Neuronal stem cell (in vitro differentiated cells): ENCODE measurements around the gene GFI1.

Experiments
- DNase-seq: peaks from one replicate; pipeline ENCODE4 v3.0.0-alpha.2; 2013; ENCODE audit warnings: low spot score
- H2AFZ ChIP-seq: one replicate; pipeline ENCODE4 v1.6.1; 2013; ENCODE audit warnings: mild to moderate bottlenecking, low read length, inconsistent platforms
- H2AK5ac ChIP-seq: 2 replicates; pipeline ENCODE4 v1.6.1; 2013; ENCODE audit warnings: low read depth, mild to moderate bottlenecking, inconsistent platforms, low read length, moderate library complexity, mixed read lengths
- H2BK120ac ChIP-seq: 2 replicates; pipeline ENCODE4 v1.6.1; 2013; ENCODE audit warnings: low read depth, mild to moderate bottlenecking, inconsistent platforms, low read length, moderate library complexity, mixed read lengths
- H2BK12ac ChIP-seq: one replicate; pipeline ENCODE4 v1.6.1; 2013; ENCODE audit warnings: low read length, inconsistent platforms
- H2BK15ac ChIP-seq: 2 replicates; pipeline ENCODE4 v1.6.1; 2013; ENCODE audit warnings: mild to moderate bottlenecking, low read length, inconsistent platforms, mixed read lengths
- H2BK5ac ChIP-seq: one replicate; pipeline ENCODE4 v1.6.1; 2013; ENCODE audit warnings: inconsistent platforms, mild to moderate bottlenecking, low read length, moderate library complexity
- H3K14ac ChIP-seq: one replicate; pipeline ENCODE4 v1.6.1; 2013; ENCODE audit warnings: low read length, inconsistent platforms
- H3K18ac ChIP-seq: 2 replicates; pipeline ENCODE4 v1.6.1; 2013; ENCODE audit warnings: low read length, inconsistent platforms
- H3K23ac ChIP-seq: 2 replicates; pipeline ENCODE4 v1.6.1; 2013; ENCODE audit warnings: low read depth, mild to moderate bottlenecking, mixed read lengths, low read length, inconsistent platforms; ENCODE audit not compliant: poor library complexity
- H3K27ac ChIP-seq: replicated peaks from 3 replicates; pipeline ENCODE4 v1.5.1; 2013; ENCODE audit warnings: low read length, inconsistent platforms
- H3K27me3 ChIP-seq, 3 experiments: 2 replicates each; pipeline ENCODE4 v1.6.1; 2013; ENCODE audit warnings: low read length in 3 of 3, mild to moderate bottlenecking in 2 of 3, inconsistent platforms in 1 of 3, low read depth in 1 of 3, mixed read lengths in 1 of 3, moderate library complexity in 1 of 3; ENCODE audit not compliant: control insufficient read depth in 3 of 3, insufficient read depth in 3 of 3
- H3K36me3 ChIP-seq, 2 donors: replicated peaks in 1 of 2; 2 replicates each; pipeline ENCODE4 v1.6.1; 2013; ENCODE audit warnings: low read length in 2 of 2; ENCODE audit not compliant: control insufficient read depth in 2 of 2, insufficient read depth in 2 of 2
- H3K4ac ChIP-seq: 2 replicates; pipeline ENCODE4 v1.6.1; 2013; ENCODE audit warnings: inconsistent platforms, mild to moderate bottlenecking, low read length, moderate library complexity
- H3K4me1 ChIP-seq, 2 donors: 1 replicate in 1 of 2; 2 replicates in 1 of 2; pipeline ENCODE4 v1.6.1; 2013; ENCODE audit warnings: low read length in 2 of 2, low read depth in 1 of 2; ENCODE audit not compliant: control insufficient read depth in 2 of 2, insufficient read depth in 1 of 2
- H3K4me2 ChIP-seq: one replicate; pipeline ENCODE4 v1.6.1; 2013; ENCODE audit warnings: mild to moderate bottlenecking, low read length, inconsistent platforms; ENCODE audit not compliant: insufficient read depth, poor library complexity, severe bottlenecking
- H3K4me3 ChIP-seq, 2 donors: 2 replicates each; pipeline ENCODE4 v1.5.1; 2013; ENCODE audit warnings: low read length in 2 of 2, mild to moderate bottlenecking in 2 of 2, inconsistent platforms in 1 of 2, moderate library complexity in 1 of 2
- H3K79me1 ChIP-seq: one replicate; pipeline ENCODE4 v1.6.1; 2013; ENCODE audit warnings: low read depth, mild to moderate bottlenecking, inconsistent platforms, low read length, moderate library complexity
- H3K9ac ChIP-seq: one replicate; pipeline ENCODE4 v1.6.1; 2013; ENCODE audit warnings: mild to moderate bottlenecking, low read depth, low read length, inconsistent platforms; ENCODE audit not compliant: poor library complexity
- H3K9me3 ChIP-seq, 2 donors: replicated peaks in 1 of 2; 2 replicates each; pipeline versions ENCODE3 to v1.6.1; 2013; ENCODE audit warnings: low read length in 2 of 2, mild to moderate bottlenecking in 2 of 2, inconsistent platforms in 1 of 2, low read depth in 1 of 2, mixed read lengths in 1 of 2, moderate library complexity in 1 of 2; ENCODE audit not compliant: control insufficient read depth in 2 of 2, insufficient read depth in 1 of 2
- H4K8ac ChIP-seq: one replicate; pipeline ENCODE4 v1.6.1; 2013; ENCODE audit warnings: low read depth, mild to moderate bottlenecking, inconsistent platforms, low read length, moderate library complexity
- H4K91ac ChIP-seq: one replicate; pipeline ENCODE4 v1.6.1; 2013; ENCODE audit warnings: low read length, low read depth, mild to moderate bottlenecking, inconsistent platforms; ENCODE audit not compliant: poor library complexity
- WGBS, 2 donors: extraction: QIAGEN DNeasy Blood & Tissue Kit; methylation state at CpG; one replicate each; pipeline ENCODE4 v1.1.7; 2013; ENCODE audit warnings: missing lambda C conversion rate in 2 of 2, mixed read lengths in 1 of 2; ENCODE audit not compliant: insufficient read length in 2 of 2, insufficient replicate concordance in 1 of 2; ENCODE audit errors: extremely low coverage in 2 of 2; 5-methylcytosine and 5-hydroxymethylcytosine counted together

GFI1 gene

GRCh38 chr1:92447976-92448375 is 38.7 kb downstream of the GFI1 start:
- Histone ChIP-seq H2BK12ac (no peak overlapping the region), H3K23ac (no peak overlapping the region), H3K4me2 (no peak overlapping the region), H2BK120ac (no peak overlapping the region), H3K79me1 (no peaks in the 10 kb centered on the region), H3K4me1 (peaks cover 0 to 3% of the 10 kb centered on the region in 2 donors), H3K27ac (no peak overlapping the region), H3K18ac (no peak overlapping the region), H2AK5ac (no peak overlapping the region), H3K4ac (no peak overlapping the region), H3K9ac (no peak overlapping the region), H2BK5ac (no peak overlapping the region), H4K91ac (no peak overlapping the region), H2AFZ (no peak overlapping the region), H2BK15ac (no peak overlapping the region), H3K27me3 (no peaks in the 10 kb centered on the region), H3K14ac (no peak overlapping the region), H3K9me3 (no peaks in the 10 kb centered on the region), H3K36me3 (no peaks in the 10 kb centered on the region), H3K4me3 (no peak overlapping the region), H4K8ac (no peak overlapping the region)
- no CpG with 5 or more reads among the region's 2 CpGs for WGBS, 2 donors
- DNase-seq: no peak

GRCh38 chr1:92447033-92447681 is 39.6 kb downstream of the GFI1 start:
- Histone ChIP-seq H3K4me2 (no peak overlapping the region), H3K27me3 (no peaks in the 10 kb centered on the region), H2BK12ac (no peak overlapping the region), H3K23ac (no peak overlapping the region), H2AFZ (no peak overlapping the region), H2BK120ac (no peak overlapping the region), H4K91ac (no peak overlapping the region), H3K27ac (no peak overlapping the region), H2AK5ac (no peak overlapping the region), H2BK5ac (no peak overlapping the region), H2BK15ac (no peak overlapping the region), H3K9me3 (no peaks in the 10 kb centered on the region), H3K36me3 (no peaks in the 10 kb centered on the region), H3K79me1 (no peaks in the 10 kb centered on the region), H4K8ac (no peak overlapping the region), H3K14ac (no peak overlapping the region), H3K18ac (no peak overlapping the region), H3K4ac (no peak overlapping the region), H3K9ac (no peak overlapping the region), H3K4me3 (no peak overlapping the region), H3K4me1 (peaks cover 3 to 4% of the 10 kb centered on the region in 2 donors)
- no CpG with 5 or more reads among the region's 3 CpGs for WGBS, 2 donors
- DNase-seq: no peak

DNA sequence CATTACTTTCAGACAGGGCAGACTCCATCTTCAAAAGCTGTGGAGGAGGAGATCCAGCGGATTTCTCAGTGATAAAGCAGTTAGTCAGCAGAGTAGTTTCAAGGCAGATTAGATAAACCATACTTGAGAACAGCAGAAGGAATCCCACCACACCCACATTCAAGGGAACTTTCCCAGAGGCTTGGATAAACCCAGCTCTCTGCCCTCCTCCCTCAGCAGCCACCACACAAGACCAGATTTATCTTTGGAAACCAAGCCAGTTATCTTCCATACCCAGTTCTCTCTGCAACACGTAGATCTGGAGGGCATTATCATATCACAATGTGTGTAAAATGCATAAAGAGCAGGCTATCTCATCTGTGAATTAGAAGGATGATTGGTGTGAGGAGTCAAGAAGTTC is 40.2 kb downstream of the GFI1 start:
- Histone ChIP-seq H3K4me1 (peaks cover 4% of the 10 kb centered on the region in 2 donors), H2BK5ac (no peak overlapping the region), H3K4ac (no peak overlapping the region), H3K27me3 (no peaks in the 10 kb centered on the region), H3K14ac (no peak overlapping the region), H3K36me3 (no peaks in the 10 kb centered on the region), H2AK5ac (no peak overlapping the region), H2BK12ac (no peak overlapping the region), H3K23ac (no peak overlapping the region), H4K8ac (no peak overlapping the region), H3K27ac (no peak overlapping the region), H3K9ac (no peak overlapping the region), H2BK120ac (no peak overlapping the region), H4K91ac (no peak overlapping the region), H3K4me2 (no peak overlapping the region), H3K4me3 (no peak overlapping the region), H2BK15ac (no peak overlapping the region), H3K9me3 (no peaks in the 10 kb centered on the region), H3K79me1 (no peaks in the 10 kb centered on the region), H3K18ac (no peak overlapping the region), H2AFZ (no peak overlapping the region)
- WGBS, 2 donors: no CpG with 5 or more reads among the region's 2 CpGs
- no peak for DNase-seq

- H3K4me1 ChIP-seq: peaks cover 4% of the 10 kb centered on the region in 2 donors
- no peak overlapping the region for H4K91ac ChIP-seq
- H3K4me3 ChIP-seq: no peak overlapping the region
- no peak overlapping the region for H2AFZ ChIP-seq
- no peak overlapping the region for H3K27ac ChIP-seq
- H3K27me3 ChIP-seq: no peaks in the 10 kb centered on the region
- H4K8ac ChIP-seq: no peak overlapping the region
- no peak overlapping the region for H2AK5ac ChIP-seq
- H3K23ac ChIP-seq: no peak overlapping the region
- no peak overlapping the region for H3K14ac ChIP-seq
- no peak overlapping the region for H3K9ac ChIP-seq
- no peak overlapping the region for H2BK12ac ChIP-seq
- no peak overlapping the region for H3K4ac ChIP-seq
- no peaks in the 10 kb centered on the region for H3K79me1 ChIP-seq
- no peak overlapping the region for H2BK120ac ChIP-seq
- no peak overlapping the region for H3K18ac ChIP-seq
- no peaks in the 10 kb centered on the region for H3K36me3 ChIP-seq
- no peak for DNase-seq
- H2BK15ac ChIP-seq: no peak overlapping the region
- WGBS, 2 donors: no CpG with 5 or more reads among the region's 2 CpGs
- no peak overlapping the region for H2BK5ac ChIP-seq
- no peak overlapping the region for H3K4me2 ChIP-seq
- H3K9me3 ChIP-seq: no peaks in the 10 kb centered on the region
Measured at GRCh38 chr1:92445865-92446264, 40.9 kb downstream of the GFI1 start.
